ENCODE measurements around the gene SLC7A14. TPM values are rescaled to one million over a fixed set of nuclear protein-coding genes. Genes with fewer than 3 reads are reported as not detected.
A peak's percentile ranks its signal among the peaks of the same experiment; 100 is the strongest.

Gene SLC7A14
- total and polyA plus RNA-seq, 10 of the 15 experiments (the other 5 are each of a cell fraction or from before 2014, with no cell fraction given), result not detected

DNA sequence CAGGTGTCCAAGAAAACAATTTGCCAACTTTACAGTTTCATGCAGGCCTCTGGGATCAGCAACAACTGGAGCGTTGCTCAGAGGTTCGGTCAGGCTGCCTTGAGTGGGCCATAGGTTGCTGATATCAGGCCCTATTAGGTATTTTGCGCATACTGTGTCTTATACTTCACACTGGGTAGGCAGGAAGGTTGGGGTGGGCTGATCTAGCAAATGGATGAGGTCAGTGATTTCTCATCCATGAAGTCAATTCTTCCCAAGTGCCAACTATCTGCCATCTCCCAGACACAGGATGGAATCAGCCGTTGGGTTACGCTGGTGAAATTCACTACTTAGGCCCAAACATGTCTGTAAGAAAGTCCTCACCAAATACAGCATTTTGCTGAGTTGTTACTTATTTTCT is 77.6 kb downstream of the SLC7A14 start (continued):
- TF ChIP-seq, protein P1, sequence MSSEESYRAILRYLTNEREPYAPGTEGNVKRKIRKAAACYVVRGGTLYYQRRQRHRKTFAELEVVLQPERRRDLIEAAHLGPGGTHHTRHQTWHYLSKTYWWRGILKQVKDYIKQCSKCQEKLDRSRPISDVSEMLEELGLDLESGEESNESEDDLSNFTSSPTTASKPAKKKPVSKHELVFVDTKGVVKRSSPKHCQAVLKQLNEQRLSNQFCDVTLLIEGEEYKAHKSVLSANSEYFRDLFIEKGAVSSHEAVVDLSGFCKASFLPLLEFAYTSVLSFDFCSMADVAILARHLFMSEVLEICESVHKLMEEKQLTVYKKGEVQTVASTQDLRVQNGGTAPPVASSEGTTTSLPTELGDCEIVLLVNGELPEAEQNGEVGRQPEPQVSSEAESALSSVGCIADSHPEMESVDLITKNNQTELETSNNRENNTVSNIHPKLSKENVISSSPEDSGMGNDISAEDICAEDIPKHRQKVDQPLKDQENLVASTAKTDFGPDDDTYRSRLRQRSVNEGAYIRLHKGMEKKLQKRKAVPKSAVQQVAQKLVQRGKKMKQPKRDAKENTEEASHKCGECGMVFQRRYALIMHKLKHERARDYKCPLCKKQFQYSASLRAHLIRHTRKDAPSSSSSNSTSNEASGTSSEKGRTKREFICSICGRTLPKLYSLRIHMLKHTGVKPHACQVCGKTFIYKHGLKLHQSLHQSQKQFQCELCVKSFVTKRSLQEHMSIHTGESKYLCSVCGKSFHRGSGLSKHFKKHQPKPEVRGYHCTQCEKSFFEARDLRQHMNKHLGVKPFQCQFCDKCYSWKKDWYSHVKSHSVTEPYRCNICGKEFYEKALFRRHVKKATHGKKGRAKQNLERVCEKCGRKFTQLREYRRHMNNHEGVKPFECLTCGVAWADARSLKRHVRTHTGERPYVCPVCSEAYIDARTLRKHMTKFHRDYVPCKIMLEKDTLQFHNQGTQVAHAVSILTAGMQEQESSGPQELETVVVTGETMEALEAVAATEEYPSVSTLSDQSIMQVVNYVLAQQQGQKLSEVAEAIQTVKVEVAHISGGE (CRISPR knock-in tag; IDR thresholded peaks at IDR 0.05), result no peak
- TF ChIP-seq ZNF207 (IDR thresholded peaks at IDR 0.05; ENCODE audit: borderline replicate concordance), result no peak

DNA sequence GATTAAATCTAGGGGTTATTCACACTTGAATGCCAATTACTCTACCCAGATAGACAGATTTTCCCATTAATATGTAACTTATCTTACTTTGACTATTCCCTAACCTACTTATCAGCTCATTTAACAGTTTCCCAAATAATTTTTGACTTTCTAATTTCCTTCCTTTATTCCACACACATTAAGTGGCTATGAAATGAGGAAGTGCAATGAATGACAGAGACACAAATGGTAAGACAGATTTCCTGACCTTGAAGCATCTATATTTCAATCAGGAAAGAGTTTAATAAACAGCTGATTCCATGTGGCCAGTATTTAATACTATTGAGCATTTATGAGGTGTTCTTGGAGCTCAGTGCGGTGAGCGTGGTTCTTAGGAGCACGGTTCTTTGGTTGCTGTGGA is 78.8 kb downstream of the SLC7A14 start:
- H3K36me3 ChIP-seq (ENCODE audit: control insufficient read depth in 2 of 2, insufficient read depth in 2 of 2, low read length in 1 of 2), result no peaks in the 10 kb centered on the region
- no peak overlapping the region for H3K27ac ChIP-seq (ENCODE audit: control insufficient read depth, insufficient read depth)
- H3K4me2 ChIP-seq (ENCODE audit: control insufficient read depth, insufficient read depth), result no peak overlapping the region
- BruUV-seq (replicated peaks), result no TSS peak
- H3K9me3 ChIP-seq (replicated peaks; ENCODE audit: control insufficient read depth, insufficient read depth, low read length), result no peaks in the 10 kb centered on the region
- H3K4me1 ChIP-seq (ENCODE audit: control insufficient read depth, insufficient read depth, low read length), result no peaks in the 10 kb centered on the region
- H3K4me3 ChIP-seq, result no peak overlapping the region
- H3K9ac ChIP-seq (ENCODE audit: control insufficient read depth, insufficient read depth, low read length), result no peak overlapping the region
- FAIRE-seq (no peak), DNase-seq (ENCODE audit: low read depth, low spot score) (no peak), ATAC-seq (no peak)
- intact Hi-C loops (cut with micrococcal nuclease; ENCODE audit: unreplicated experiment), result no loop called here
- SMC1A ChIA-PET (ENCODE audit: uncharacterized antibody, unreplicated experiment), result interaction anchor here (0.7 kb wide), 1 partner anchor 30 kb away, joined by 3 read pairs; no protein-coding TSS in a partner anchor
- in situ Hi-C loops (cut with MboI), result no loop called here
- H4K20me1 ChIP-seq (ENCODE audit: control insufficient read depth, insufficient read depth), result no peaks in the 10 kb centered on the region
- POLR2A ChIA-PET, result no interaction called here
- no peak overlapping the region for H2AFZ ChIP-seq (ENCODE audit: control insufficient read depth, low read depth, low read length)
- no peaks in the 10 kb centered on the region for H3K79me2 ChIP-seq (ENCODE audit: control insufficient read depth, insufficient read depth, low read length)
- WGBS (ENCODE audit: insufficient coverage, insufficient replicate concordance, low lambda C conversion rate, missing lambda C conversion rate), result 27% methylated on average over 3 of the region's 3 CpGs
- RAD21 ChIA-PET (ENCODE audit: unreplicated experiment), result no interaction called here
- no peaks in the 10 kb centered on the region; a peak in 1 of 4 replicates for H3K27me3 ChIP-seq (replicated peaks in 1 of 2; ENCODE audit: control insufficient read depth in 2 of 2, insufficient read depth in 2 of 2, low read length in 1 of 2)
- peak; percentile 41; the same call in 1 of the 2 replicates for TF ChIP-seq SPI1 (IDR thresholded peaks at IDR 0.05; ENCODE audit: borderline replicate concordance, insufficient read depth, low read depth, low read length)
- TF ChIP-seq, protein P2, sequence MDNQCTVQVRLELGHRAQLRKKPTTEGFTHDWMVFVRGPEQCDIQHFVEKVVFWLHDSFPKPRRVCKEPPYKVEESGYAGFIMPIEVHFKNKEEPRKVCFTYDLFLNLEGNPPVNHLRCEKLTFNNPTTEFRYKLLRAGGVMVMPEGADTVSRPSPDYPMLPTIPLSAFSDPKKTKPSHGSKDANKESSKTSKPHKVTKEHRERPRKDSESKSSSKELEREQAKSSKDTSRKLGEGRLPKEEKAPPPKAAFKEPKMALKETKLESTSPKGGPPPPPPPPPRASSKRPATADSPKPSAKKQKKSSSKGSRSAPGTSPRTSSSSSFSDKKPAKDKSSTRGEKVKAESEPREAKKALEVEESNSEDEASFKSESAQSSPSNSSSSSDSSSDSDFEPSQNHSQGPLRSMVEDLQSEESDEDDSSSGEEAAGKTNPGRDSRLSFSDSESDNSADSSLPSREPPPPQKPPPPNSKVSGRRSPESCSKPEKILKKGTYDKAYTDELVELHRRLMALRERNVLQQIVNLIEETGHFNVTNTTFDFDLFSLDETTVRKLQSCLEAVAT (IDR thresholded peaks at IDR 0.05), result no peak
- CTCF ChIA-PET, result interaction anchor here (1.3 kb wide), 1 partner anchor 90 kb away, joined by 3 read pairs; no protein-coding TSS in a partner anchor
